Measurements from ENCODE around the gene CLIC5.

The CLIC5 gene

DNA sequence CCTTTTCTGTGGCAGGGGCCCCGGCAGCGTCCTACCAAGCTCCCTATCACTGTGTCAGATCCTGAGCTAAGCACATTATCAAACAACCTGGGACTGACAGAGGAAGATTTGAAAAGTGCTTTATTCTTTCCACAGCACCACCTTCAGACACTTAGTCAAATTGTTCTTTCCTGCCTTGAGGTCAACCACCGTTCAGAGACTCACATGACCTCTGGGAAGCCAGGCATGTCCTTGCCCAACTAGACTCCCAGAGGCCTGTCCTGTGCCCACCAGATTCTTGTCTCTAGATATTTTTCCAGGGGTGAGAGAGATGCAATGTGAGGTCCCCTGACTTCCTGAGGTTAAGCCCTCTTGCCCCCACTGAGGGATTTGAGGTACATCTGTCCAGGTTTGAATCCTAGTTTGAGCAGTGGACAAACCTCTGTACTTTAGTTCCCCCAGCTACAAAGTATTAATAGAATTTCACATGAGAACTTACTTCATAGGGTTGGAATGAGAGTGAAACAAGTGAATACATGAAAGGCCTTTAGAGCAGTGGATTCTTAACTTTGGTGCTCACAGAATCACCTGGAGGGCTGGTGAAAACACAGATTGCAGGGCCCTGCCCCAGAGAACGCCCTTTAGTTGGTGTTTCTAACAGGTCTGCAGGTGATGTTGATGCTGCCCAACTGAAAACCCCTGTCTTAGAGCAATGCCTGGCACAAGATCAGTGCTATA lies 179.8 kb downstream of the CLIC5 start:
- no peak for DNase-seq

DNA sequence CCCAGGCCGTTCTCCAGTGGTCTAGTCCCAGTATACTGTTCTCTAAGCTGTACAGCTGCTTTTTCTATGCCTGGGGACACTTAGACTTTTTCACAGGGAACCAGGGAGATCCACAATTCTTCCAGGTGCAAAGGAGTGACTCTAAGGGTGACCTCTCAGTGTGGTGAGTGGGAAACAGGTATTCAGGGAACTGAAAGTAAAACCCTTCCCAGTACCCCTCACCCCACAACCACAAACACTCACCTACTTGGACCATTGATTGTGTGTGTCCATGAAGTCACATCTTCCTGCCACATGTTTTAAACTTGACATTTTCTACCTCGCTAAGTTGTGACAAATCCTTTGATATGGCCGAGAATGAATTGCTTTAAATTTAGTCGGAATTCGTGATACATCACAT lies 183.6 kb downstream of the CLIC5 start:
- no peak for DNase-seq
